Stomach (tissue), 9 donors: ENCODE measurements around the gene NAP1L4. TPM values are rescaled to one million over a fixed set of nuclear protein-coding genes. Genes with fewer than 3 reads are reported as not detected.

Source experiments
- DNase-seq, 2 donors: peaks; one replicate each; pipeline versions ENCODE4 v3.0.0 to v3.0.0-alpha.2; 2013 to 2019
- H3K27ac ChIP-seq, 5 donors: fragments of 200-600 bp in 4 of 5; sonication (generic) in 4 of 5; one replicate each; pipeline ENCODE4 v1.5.1; 2013 to 2019; ENCODE audit warnings: mild to moderate bottlenecking in 1 of 5, moderate library complexity in 1 of 5
- H3K27me3 ChIP-seq, 3 donors: fragments of 200-600 bp; sonication (generic); one replicate each; pipeline ENCODE4 v1.5.1; 2017 to 2019; ENCODE audit warnings: mixed run types in 1 of 3
- H3K36me3 ChIP-seq, 4 donors: fragments of 200-600 bp; sonication (generic); 1 replicate in 3 of 4; 2 replicates in 1 of 4; pipeline ENCODE4 v1.5.1; 2016 to 2019
- H3K4me1 ChIP-seq, 4 donors: fragments of 200-600 bp; sonication (generic); one replicate each; pipeline ENCODE4 v1.5.1; 2016 to 2019
- H3K4me3 ChIP-seq, 4 donors: fragments of 200-600 bp; sonication (generic) in 3 of 4; one replicate each; pipeline ENCODE4 v1.5.1; 2016 to 2019; ENCODE audit warnings: mild to moderate bottlenecking in 1 of 4
- H3K9me3 ChIP-seq, 4 donors: fragments of 200-600 bp; sonication (generic); one replicate each; pipeline ENCODE4 v1.5.1; 2016 to 2019
- EP300 ChIP-seq: sonication (generic); formaldehyde crosslinking; IDR thresholded peaks from one replicate; pipeline ENCODE4 v1.6.1; 2017; ENCODE audit warnings: antibody characterized with exemption
- POLR2A ChIP-seq, 4 donors: fragments of 450-650 bp; IDR thresholded peaks; one replicate each; pipeline ENCODE4 v1.6.1; 2016; ENCODE audit warnings: antibody characterized with exemption in 4 of 4, control low read depth in 2 of 4, mild to moderate bottlenecking in 1 of 4, moderate library complexity in 1 of 4
- POLR2AphosphoS5 ChIP-seq, 3 donors: sonication (generic); formaldehyde crosslinking; IDR thresholded peaks; one replicate each; pipeline ENCODE4 v1.6.1; 2016; ENCODE audit warnings: antibody characterized with exemption in 3 of 3
- WGBS, 5 donors: extraction: QIAGEN DNeasy Blood & Tissue Kit in 3 of 5; methylation state at CpG; one replicate each; pipeline versions ENCODE4 v1.1.5 to v1.1.7; 2013 to 2018; 5-methylcytosine and 5-hydroxymethylcytosine counted together
- intact Hi-C: fragments of 100-400 bp; cut with DNase I; formaldehyde crosslinking; loops from one replicate; pipeline ENCODE4 v1.15.1; 2023; ENCODE audit warnings: low total_unique reads
- polyA plus RNA-seq, 3 donors: library from polyadenylated mRNA; stranded (reverse); fragments of 200-250 nt; gene quantifications; one replicate each; pipeline ENCODE4 v1.2.3, GENCODE V29; 2013
- total RNA-seq, 5 donors: library from RNA; depleted of rRNA; stranded (reverse); fragments of >200 nt; gene quantifications; one replicate each; pipeline versions ENCODE4 v1.1.0 to v1.2.3, GENCODE V29; 2014 to 2016
- TF ChIP-seq, protein P1 (sequence below), 7 experiments: fragments of 450-650 bp in 4 of 7; fragments of 200-600 bp in 3 of 7; sonication (generic) in 3 of 7; IDR thresholded peaks; one replicate each; pipeline ENCODE4 v1.5.1; 2016 to 2019; ENCODE audit warnings: antibody characterized with exemption in 7 of 7, control low read depth in 2 of 7, mild to moderate bottlenecking in 1 of 7
- donor health status: healthy with polysubstance abuse.
- donor health status: Bipolar disorder and iron deficiency.
- donor health status: healthy.

Gene NAP1L4
- total and polyA plus RNA-seq, 8 donors: 61.3 to 438 (median 121) TPM

DNA sequence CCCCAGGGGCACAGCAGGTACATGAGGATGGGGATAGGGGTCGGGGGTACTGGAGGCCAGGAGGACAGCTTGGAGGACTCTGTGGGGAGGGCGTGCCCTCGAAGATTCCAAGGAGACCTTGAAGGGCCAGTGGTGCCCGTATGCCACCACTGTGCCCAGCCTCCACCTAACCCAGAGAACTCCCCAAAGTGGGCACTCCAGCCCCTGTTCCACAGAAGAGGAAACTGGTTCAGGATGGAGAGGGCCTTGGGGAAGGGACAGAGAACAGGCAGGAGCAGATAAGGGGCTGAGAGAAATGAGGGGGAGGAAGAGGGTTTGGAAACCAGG, 60.7 kb downstream of the NAP1L4 start:
- Histone ChIP-seq H3K4me1 (peaks cover 41 to 59% (median 48%) of the 10 kb centered on the region in 4 donors), H3K4me3 (no peak overlapping the region), H3K36me3 (no peaks in the 10 kb centered on the region), H3K9me3 (no peaks in the 10 kb centered on the region), H3K27me3 (peaks cover 0 to 50% (median 12%) of the 10 kb centered on the region in 3 donors), H3K27ac (no peak overlapping the region)
- TF ChIP-seq EP300 (no peak), POLR2AphosphoS5 (IDR thresholded peaks at IDR 0.05) (no peak), POLR2A (IDR thresholded peaks at IDR 0.05) (no peak)
- TF ChIP-seq, protein P1, sequence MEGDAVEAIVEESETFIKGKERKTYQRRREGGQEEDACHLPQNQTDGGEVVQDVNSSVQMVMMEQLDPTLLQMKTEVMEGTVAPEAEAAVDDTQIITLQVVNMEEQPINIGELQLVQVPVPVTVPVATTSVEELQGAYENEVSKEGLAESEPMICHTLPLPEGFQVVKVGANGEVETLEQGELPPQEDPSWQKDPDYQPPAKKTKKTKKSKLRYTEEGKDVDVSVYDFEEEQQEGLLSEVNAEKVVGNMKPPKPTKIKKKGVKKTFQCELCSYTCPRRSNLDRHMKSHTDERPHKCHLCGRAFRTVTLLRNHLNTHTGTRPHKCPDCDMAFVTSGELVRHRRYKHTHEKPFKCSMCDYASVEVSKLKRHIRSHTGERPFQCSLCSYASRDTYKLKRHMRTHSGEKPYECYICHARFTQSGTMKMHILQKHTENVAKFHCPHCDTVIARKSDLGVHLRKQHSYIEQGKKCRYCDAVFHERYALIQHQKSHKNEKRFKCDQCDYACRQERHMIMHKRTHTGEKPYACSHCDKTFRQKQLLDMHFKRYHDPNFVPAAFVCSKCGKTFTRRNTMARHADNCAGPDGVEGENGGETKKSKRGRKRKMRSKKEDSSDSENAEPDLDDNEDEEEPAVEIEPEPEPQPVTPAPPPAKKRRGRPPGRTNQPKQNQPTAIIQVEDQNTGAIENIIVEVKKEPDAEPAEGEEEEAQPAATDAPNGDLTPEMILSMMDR (IDR thresholded peaks at IDR 0.05): no peak
- peak in 1 of 2 donors; percentile 13 for DNase-seq
- WGBS, 5 donors: 66 to 72% (median 71%) methylated on average over 3 to 4 of the region's 4 CpGs
- intact Hi-C loops: no loop called here

DNA sequence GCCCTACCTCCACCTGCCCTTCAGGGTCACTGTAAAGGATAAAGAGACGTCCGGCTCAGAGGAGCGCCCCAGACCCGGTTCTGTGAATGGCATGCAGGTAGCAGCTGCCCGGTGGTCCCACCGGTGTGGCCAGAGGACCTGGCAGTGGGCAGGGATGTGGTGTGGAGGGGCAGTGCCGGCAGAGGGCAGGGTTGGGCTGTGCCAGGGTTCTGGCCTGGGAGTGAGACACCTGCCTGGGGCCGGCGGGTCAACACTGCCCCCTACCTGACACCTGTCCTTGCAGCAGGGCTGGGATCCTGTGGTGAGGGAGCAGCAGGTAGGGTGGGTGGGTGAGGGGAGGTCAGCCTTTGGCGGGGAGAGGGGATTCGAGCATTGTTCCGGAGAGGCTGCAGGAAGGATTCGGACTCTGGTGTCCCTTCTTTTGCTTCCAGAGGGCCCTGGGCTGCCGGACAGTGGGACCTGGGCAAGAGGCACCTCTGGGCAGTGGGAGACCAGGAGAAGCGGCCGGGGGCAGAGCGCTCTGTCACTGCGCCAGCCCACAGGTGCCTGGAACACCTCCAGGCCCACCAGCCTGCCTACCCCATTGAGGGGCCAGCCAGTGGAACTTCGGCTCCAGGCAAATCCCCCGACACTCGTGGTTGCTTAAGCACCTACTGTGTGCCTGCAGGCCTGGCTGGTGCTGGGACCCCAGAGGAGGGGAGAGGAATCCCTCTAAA, 61.3 kb downstream of the NAP1L4 start:
- peak; percentile 91 to 93 for DNase-seq
- Histone ChIP-seq H3K9me3 (no peaks in the 10 kb centered on the region), H3K27ac (peak overlapping the region; percentile 84 to 89 (median 87)), H3K4me3 (peak overlapping the region; percentile 52 to 71 (median 60)), H3K4me1 (peaks cover 41 to 59% (median 48%) of the 10 kb centered on the region in 4 donors), H3K36me3 (no peaks in the 10 kb centered on the region), H3K27me3 (peaks cover 0 to 53% (median 12%) of the 10 kb centered on the region in 3 donors)
- no peak for TF ChIP-seq EP300
- TF ChIP-seq, protein P1 (IDR thresholded peaks at IDR 0.05): peak in 5 of 7 experiments; percentile 56 to 94 (median 82)
- peak in 1 of 3 donors; percentile 75 for TF ChIP-seq POLR2AphosphoS5 (IDR thresholded peaks at IDR 0.05)
- peak in 1 of 4 donors; percentile 21 for TF ChIP-seq POLR2A (IDR thresholded peaks at IDR 0.05)
- intact Hi-C loops: no loop called here
- 33 to 43% (median 40%) methylated on average over 12 to 21 of the region's 21 CpGs for WGBS, 5 donors

DNA sequence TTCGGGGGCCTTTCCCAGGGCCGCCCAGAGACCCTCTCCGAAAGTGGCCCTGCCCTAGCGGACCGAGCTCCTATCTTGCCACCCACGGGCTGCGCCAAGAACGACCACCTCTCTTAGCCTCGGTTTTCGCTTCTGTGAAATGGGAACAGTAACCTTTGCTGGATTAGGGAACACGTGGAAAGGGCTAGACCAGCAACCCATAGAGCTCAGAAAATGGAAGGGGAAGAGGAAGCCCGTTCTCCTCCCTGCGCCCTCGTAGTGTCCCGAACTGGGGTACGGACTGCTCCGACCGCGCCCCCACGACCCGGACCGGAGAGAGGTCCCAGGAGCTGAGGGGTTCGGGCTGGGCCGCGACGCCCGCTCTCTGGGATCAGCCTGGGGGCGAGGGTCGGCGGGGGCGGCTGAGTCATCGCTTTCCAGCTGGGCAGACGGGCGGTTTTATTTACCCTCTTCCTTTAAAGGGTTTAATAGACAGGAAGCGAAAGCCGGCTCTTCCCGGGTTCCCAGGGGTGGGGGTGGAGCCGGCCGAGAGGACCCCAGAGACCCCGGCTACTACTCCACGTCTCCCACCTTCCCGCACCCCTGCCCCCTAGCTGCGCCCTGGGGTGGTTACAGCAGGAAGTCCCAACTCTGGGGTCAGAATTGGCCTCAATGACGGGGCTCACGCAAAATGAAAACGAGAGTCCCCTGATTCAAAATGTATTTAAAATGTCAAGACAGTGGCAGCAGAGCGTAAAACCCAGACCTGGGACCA, 62.0 kb downstream of the NAP1L4 start:
- Histone ChIP-seq H3K27me3 (peaks cover 0 to 53% (median 12%) of the 10 kb centered on the region in 3 donors), H3K27ac (peak overlapping the region; percentile 84 to 89 (median 87)), H3K36me3 (no peaks in the 10 kb centered on the region), H3K9me3 (no peaks in the 10 kb centered on the region), H3K4me3 (peak overlapping the region; percentile 52 to 71 (median 60)), H3K4me1 (peaks cover 41 to 63% (median 48%) of the 10 kb centered on the region in 4 donors)
- WGBS, 5 donors: 1 to 6% (median 2%) methylated on average over 28 to 47 of the region's 47 CpGs
- DNase-seq: peak; percentile 52 to 78
- TF ChIP-seq, protein P1 (IDR thresholded peaks at IDR 0.05): no peak
- TF ChIP-seq EP300 (no peak), POLR2AphosphoS5 (IDR thresholded peaks at IDR 0.05) (no peak)
- intact Hi-C loops: no loop called here

DNA sequence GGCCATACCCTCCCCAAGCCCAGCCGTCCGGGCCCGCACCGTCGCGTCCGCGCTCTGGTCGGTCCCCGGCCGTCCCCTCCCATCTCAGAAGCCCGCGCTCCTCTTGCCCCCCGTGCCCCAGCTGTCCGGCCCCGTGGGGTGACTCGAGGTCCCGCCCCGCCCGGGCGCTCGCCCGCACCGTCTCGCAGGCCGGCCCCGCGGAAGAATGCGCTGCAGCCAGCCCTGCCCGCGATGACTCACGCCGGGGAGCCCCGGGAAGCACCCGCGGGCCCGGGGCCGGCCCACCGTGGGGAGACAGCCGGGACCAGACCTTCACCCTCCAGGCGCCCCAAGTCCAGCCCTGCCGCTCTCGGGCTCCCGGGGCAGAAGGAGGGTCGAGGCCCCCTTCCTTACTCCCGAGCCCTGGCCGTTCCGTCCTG, 62.6 kb downstream of the NAP1L4 start:
- peaks cover 41 to 68% (median 50%) of the 10 kb centered on the region in 4 donors for H3K4me1 ChIP-seq
- H3K27ac ChIP-seq: peak overlapping the region; percentile 84 to 89 (median 87)
- intact Hi-C loops: no loop called here
- H3K27me3 ChIP-seq: peaks cover 0 to 53% (median 12%) of the 10 kb centered on the region in 3 donors
- peak; percentile 84 to 87 for DNase-seq
- TF ChIP-seq POLR2AphosphoS5 (IDR thresholded peaks at IDR 0.05): peak in 1 of 3 donors; percentile 16
- no peak for TF ChIP-seq POLR2A (IDR thresholded peaks at IDR 0.05)
- WGBS, 5 donors: 0 to 2% (median 1%) methylated on average over 9 to 48 of the region's 48 CpGs
- H3K9me3 ChIP-seq: no peaks in the 10 kb centered on the region
- H3K36me3 ChIP-seq: no peaks in the 10 kb centered on the region
- peak overlapping the region; percentile 52 to 71 (median 60) for H3K4me3 ChIP-seq
